UCSD-AML1 (cell line): Measurements from ENCODE around the gene TRIM13.
"Not testable (repeated sequence)": the region's sequence is repeated elsewhere in the genome, so short reads cannot be mapped to it uniquely, and the experiment has no call there.

ENCODE experiments used
- DNase-seq: peaks from one replicate; lab custom pipeline; 2025; ENCODE audit not compliant: unreplicated experiment; lab: John Stamatoyannopoulos, UW

Gene TRIM13

GRCh38 chr13:50055454-50055853 is 58.6 kb downstream of the TRIM13 start:
- DNase-seq: no peak

DNA sequence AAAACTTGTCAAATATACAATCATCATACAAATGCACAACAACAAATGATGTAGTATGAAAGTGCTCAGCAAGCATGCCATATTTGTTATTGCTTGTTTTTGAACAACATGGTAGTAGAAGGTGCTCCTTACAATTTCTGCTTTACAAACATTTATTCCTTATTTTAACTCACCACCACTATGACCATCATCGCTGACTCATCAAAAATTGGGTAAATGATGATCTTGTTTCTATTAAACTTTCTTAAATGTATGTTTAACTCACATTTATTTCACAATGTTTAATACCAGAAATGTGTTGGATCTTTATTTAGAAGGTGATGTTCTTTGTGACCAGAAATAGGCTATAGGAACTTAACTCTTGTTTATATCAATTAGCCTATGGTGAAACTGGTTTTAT is 63.9 kb downstream of the TRIM13 start:
- no peak for DNase-seq

GRCh38 chr13:50062336-50062735 is 65.5 kb downstream of the TRIM13 start:
- DNase-seq: not testable (repeated sequence)

- no peak for DNase-seq
Measured at GRCh38 chr13:50065712-50066111, 68.9 kb downstream of the TRIM13 start.
